SK-N-SH (cell line): ENCODE results near the gene NIF3L1. TPM values are rescaled to one million over a fixed set of nuclear protein-coding genes. Genes with fewer than 3 reads are reported as not detected.

Source experiments
- CTCF ChIA-PET: fragments of 300-600, 350-600 bp; formaldehyde crosslinking; extraction: SDS; loops from one replicate; lab custom pipeline; 2021; lab: Yijun Ruan, JAX
- POLR2A ChIA-PET: fragments of 350-600 bp; sonication (Branson Sonifier 250); formaldehyde crosslinking; extraction: SDS; loops from one replicate; lab custom pipeline; 2020; ENCODE audit warnings: antibody characterized with exemption, inconsistent platforms; lab: Yijun Ruan, JAX
- DNase-seq: peaks from one replicate; pipeline ENCODE4 v3.0.0; 2012
- H2AFZ ChIP-seq: fragments of 200-600 bp; sonication (generic); 2 replicates; pipeline ENCODE4 v1.8.1; 2016; ENCODE audit warnings: antibody characterized with exemption, mild to moderate bottlenecking, low read depth
- H3F3A ChIP-seq: fragments of 200-600 bp; sonication (generic); replicated peaks from 2 replicates; pipeline ENCODE3; 2016; ENCODE audit warnings: antibody characterized with exemption, mild to moderate bottlenecking; ENCODE audit not compliant: insufficient read depth
- H3K27ac ChIP-seq, 2 experiments: fragments of 200-500 bp in 1 of 2; fragments of 200-600 bp in 1 of 2; sonication (Bioruptor generic) in 1 of 2; sonication (generic), shearing (Covaris generic) in 1 of 2; 2 replicates each; pipeline versions ENCODE4 v1.5.1 to v1.6.1; 2014 to 2016; ENCODE audit warnings: low read depth in 2 of 2, inconsistent platforms in 1 of 2, low read length in 1 of 2, mild to moderate bottlenecking in 1 of 2, mixed read lengths in 1 of 2
- H3K27me3 ChIP-seq: fragments of 200-600 bp; sonication (generic), shearing (Covaris generic); 2 replicates; pipeline ENCODE4 v1.6.1; 2016; ENCODE audit warnings: mixed run types; ENCODE audit not compliant: insufficient read depth
- H3K36me3 ChIP-seq, 2 experiments: fragments of 200-500 bp in 1 of 2; fragments of 200-600 bp in 1 of 2; sonication (Bioruptor generic) in 1 of 2; sonication (generic) in 1 of 2; replicated peaks in 1 of 2; 2 replicates each; pipeline versions ENCODE3 to v1.5.1; 2014 to 2016; ENCODE audit warnings: low read length in 1 of 2, mild to moderate bottlenecking in 1 of 2; ENCODE audit not compliant: insufficient read depth in 2 of 2, control insufficient read depth in 1 of 2
- H3K4me1 ChIP-seq, 2 experiments: fragments of 200-500 bp in 1 of 2; fragments of 200-600 bp in 1 of 2; sonication (Bioruptor generic) in 1 of 2; sonication (generic), shearing (Covaris generic) in 1 of 2; 2 replicates each; pipeline versions ENCODE4 v1.5.1 to v1.6.1; 2014 to 2016; ENCODE audit warnings: low read depth in 1 of 2, low read length in 1 of 2, mixed run types in 1 of 2; ENCODE audit not compliant: insufficient read depth in 2 of 2, control insufficient read depth in 1 of 2
- H3K4me2 ChIP-seq: fragments of 200-600 bp; sonication (generic), shearing (Covaris generic); 2 replicates; pipeline ENCODE4 v1.6.1; 2017; ENCODE audit warnings: mixed run types
- H3K4me3 ChIP-seq, 2 experiments: fragments of 200-500 bp in 1 of 2; fragments of 200-600 bp in 1 of 2; sonication (Bioruptor generic) in 1 of 2; sonication (generic), shearing (Covaris generic) in 1 of 2; 2 replicates each; pipeline versions ENCODE4 v1.5.1 to v1.8.1; 2014 to 2016; ENCODE audit warnings: low read depth in 2 of 2, inconsistent platforms in 1 of 2, low read length in 1 of 2, mild to moderate bottlenecking in 1 of 2, mixed read lengths in 1 of 2, moderate library complexity in 1 of 2
- H3K79me2 ChIP-seq: fragments of 200-600 bp; sonication (generic); 2 replicates; pipeline ENCODE4 v1.8.1; 2017; ENCODE audit warnings: mild to moderate bottlenecking; ENCODE audit not compliant: insufficient read depth
- H3K9ac ChIP-seq: fragments of 200-600 bp; sonication (generic); 2 replicates; pipeline ENCODE4 v1.6.1; 2017; ENCODE audit warnings: mixed run types
- H3K9me2 ChIP-seq: fragments of 200-600 bp; sonication (generic); 2 replicates; pipeline ENCODE4 v1.6.1; 2017; ENCODE audit warnings: mixed run types
- H3K9me3 ChIP-seq: fragments of 200-600 bp; sonication (generic); 2 replicates; pipeline ENCODE4 v1.6.1; 2017; ENCODE audit warnings: mixed run types, mild to moderate bottlenecking, moderate library complexity
- H4K20me1 ChIP-seq: fragments of 200-600 bp; sonication (generic); 2 replicates; pipeline ENCODE4 v1.6.1; 2017; ENCODE audit warnings: mild to moderate bottlenecking, mixed run types; ENCODE audit not compliant: insufficient read depth
- EZH2phosphoT487 ChIP-seq: fragments of 200-600 bp; sonication (generic); IDR thresholded peaks from 2 replicates; pipeline ENCODE4 v1.6.1; 2017; ENCODE audit warnings: low read depth, mixed run types, mild to moderate bottlenecking, antibody characterized with exemption, moderate library complexity, borderline replicate concordance
- FOXJ3 ChIP-seq: sonication (generic); formaldehyde crosslinking; IDR thresholded peaks from 2 replicates; pipeline ENCODE4 v1.5.1; 2020; ENCODE audit warnings: mild to moderate bottlenecking, missing genetic modification reagents
- FOXM1 ChIP-seq: IDR thresholded peaks from 2 replicates; pipeline ENCODE4 v1.4.0; 2012; ENCODE audit warnings: low read depth, mild to moderate bottlenecking
- GABPA ChIP-seq: IDR thresholded peaks from 2 replicates; pipeline ENCODE4 v1.4.0; 2012; ENCODE audit warnings: low read depth, mild to moderate bottlenecking
- GATA2 ChIP-seq: sonication (generic); formaldehyde crosslinking; IDR thresholded peaks from 2 replicates; pipeline ENCODE4 v1.5.0; 2020; ENCODE audit warnings: mild to moderate bottlenecking, missing genetic modification reagents
- NRF1 ChIP-seq: IDR thresholded peaks from 2 replicates; pipeline ENCODE4 v1.6.1; 2012; ENCODE audit warnings: low read depth, mild to moderate bottlenecking, low read length
- POLR2AphosphoS5 ChIP-seq: IDR thresholded peaks from 2 replicates; pipeline ENCODE4 v1.6.1; 2012; ENCODE audit warnings: low read depth, low read length
- RAD21 ChIP-seq: IDR thresholded peaks from 2 replicates; pipeline ENCODE4 v1.6.1; 2012; ENCODE audit warnings: mild to moderate bottlenecking, low read length
- TCF12 ChIP-seq: IDR thresholded peaks from 2 replicates; pipeline ENCODE4 v1.4.0; 2012
- WGBS: methylation state at CpG from one replicate; pipeline ENCODE4 v1.1.6; 2017; ENCODE audit warnings: low lambda C conversion rate; 5-methylcytosine and 5-hydroxymethylcytosine counted together
- polyA plus RNA-seq, 3 experiments: library from polyadenylated mRNA; depleted of rRNA; stranded (reverse); fragments of >200 nt; gene quantifications; 2 replicates each; pipeline ENCODE4 v1.2.3, GENCODE V29; 2012
- TF ChIP-seq, protein P1 (sequence below): IDR thresholded peaks from 2 replicates; pipeline ENCODE4 v1.6.1; 2012; ENCODE audit warnings: mild to moderate bottlenecking, low read depth, low read length, moderate library complexity

NIF3L1 gene
- polyA plus RNA-seq, 1 of the 3 experiments (the other 2 are of a cell fraction), result 52.4 TPM

GRCh38 chr2:200847939-200848338, 41.2 kb upstream of the NIF3L1 start:
- Histone ChIP-seq H2AFZ (no peak overlapping the region), H3K4me3 (no peak overlapping the region), H3K9ac (no peak overlapping the region), H3K36me3 (peaks cover 19 to 20% of the 10 kb centered on the region in 2 experiments), H3K4me2 (no peak overlapping the region), H4K20me1 (no peaks in the 10 kb centered on the region; the same call in 1 of the 2 replicates), H3K27me3 (no peaks in the 10 kb centered on the region), H3K27ac (no peak overlapping the region), H3F3A (peaks cover 36% of the 10 kb centered on the region), H3K9me3 (no peaks in the 10 kb centered on the region), H3K79me2 (no peaks in the 10 kb centered on the region), H3K4me1 (no peaks in the 10 kb centered on the region), H3K9me2 (no peaks in the 10 kb centered on the region)
- WGBS, result 81% methylated on average over 4 of the region's 4 CpGs
- no peak for DNase-seq
- ChIA-PET POLR2A (no interaction called here), CTCF (no interaction called here)
- TF ChIP-seq RAD21, result no peak
- TF ChIP-seq FOXM1, result no peak

DNA sequence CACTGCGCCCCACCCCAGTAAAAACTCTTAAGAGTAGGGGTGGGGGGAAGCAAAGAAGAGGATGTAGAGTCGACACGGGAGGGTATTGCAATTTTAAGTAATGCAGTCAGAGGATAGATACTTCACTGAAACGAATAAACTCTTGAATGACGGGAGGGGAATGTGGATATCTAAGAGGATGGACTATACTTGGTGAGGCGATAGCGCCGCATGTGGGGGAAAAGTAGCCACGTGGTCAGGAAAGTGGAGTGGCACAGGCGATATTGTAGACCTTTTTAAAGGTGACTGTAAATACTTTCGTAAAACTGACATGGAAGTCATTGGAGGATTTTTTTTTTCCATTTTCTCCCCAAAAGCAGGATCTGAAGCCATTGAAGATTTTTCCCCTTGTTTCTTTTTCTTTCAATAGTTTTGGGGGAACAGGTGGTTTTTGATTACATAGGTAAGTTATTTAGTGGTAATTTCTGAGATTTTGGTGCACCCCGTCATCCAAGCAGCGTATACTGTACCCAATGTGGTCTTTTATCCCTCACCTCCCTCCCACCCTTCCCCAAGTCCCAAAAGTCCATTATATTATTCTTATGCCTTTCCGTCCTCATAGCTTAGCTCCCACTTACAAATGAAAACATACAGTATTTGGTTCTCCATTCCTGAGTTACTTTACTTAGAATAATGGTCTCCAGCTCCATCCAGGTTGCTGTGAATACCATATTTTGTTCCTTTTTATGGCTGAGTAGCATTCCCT, 38.5 kb upstream of the NIF3L1 start:
- Histone ChIP-seq H2AFZ (no peak overlapping the region), H3K4me3 (no peak overlapping the region), H4K20me1 (peaks cover 10% of the 10 kb centered on the region; the same call in 1 of the 2 replicates), H3K9ac (no peak overlapping the region), H3K27ac (no peak overlapping the region), H3K4me1 (no peaks in the 10 kb centered on the region), H3K27me3 (no peaks in the 10 kb centered on the region), H3K9me2 (no peaks in the 10 kb centered on the region), H3F3A (peaks cover 59% of the 10 kb centered on the region), H3K4me2 (no peak overlapping the region), H3K36me3 (peaks cover 40 to 46% of the 10 kb centered on the region in 2 experiments), H3K9me3 (no peaks in the 10 kb centered on the region), H3K79me2 (peaks cover 12% of the 10 kb centered on the region; the same call in 1 of the 2 replicates)
- no peak for DNase-seq
- 94% methylated on average over 14 of the region's 14 CpGs for WGBS
- TF ChIP-seq FOXJ3 (CRISPR knock-in tag), result no peak
- TF ChIP-seq, protein P1, sequence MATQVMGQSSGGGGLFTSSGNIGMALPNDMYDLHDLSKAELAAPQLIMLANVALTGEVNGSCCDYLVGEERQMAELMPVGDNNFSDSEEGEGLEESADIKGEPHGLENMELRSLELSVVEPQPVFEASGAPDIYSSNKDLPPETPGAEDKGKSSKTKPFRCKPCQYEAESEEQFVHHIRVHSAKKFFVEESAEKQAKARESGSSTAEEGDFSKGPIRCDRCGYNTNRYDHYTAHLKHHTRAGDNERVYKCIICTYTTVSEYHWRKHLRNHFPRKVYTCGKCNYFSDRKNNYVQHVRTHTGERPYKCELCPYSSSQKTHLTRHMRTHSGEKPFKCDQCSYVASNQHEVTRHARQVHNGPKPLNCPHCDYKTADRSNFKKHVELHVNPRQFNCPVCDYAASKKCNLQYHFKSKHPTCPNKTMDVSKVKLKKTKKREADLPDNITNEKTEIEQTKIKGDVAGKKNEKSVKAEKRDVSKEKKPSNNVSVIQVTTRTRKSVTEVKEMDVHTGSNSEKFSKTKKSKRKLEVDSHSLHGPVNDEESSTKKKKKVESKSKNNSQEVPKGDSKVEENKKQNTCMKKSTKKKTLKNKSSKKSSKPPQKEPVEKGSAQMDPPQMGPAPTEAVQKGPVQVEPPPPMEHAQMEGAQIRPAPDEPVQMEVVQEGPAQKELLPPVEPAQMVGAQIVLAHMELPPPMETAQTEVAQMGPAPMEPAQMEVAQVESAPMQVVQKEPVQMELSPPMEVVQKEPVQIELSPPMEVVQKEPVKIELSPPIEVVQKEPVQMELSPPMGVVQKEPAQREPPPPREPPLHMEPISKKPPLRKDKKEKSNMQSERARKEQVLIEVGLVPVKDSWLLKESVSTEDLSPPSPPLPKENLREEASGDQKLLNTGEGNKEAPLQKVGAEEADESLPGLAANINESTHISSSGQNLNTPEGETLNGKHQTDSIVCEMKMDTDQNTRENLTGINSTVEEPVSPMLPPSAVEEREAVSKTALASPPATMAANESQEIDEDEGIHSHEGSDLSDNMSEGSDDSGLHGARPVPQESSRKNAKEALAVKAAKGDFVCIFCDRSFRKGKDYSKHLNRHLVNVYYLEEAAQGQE, result no peak
- TF ChIP-seq POLR2AphosphoS5, result peak; percentile 26; the same call in 1 of the 2 replicates
- TF ChIP-seq GATA2 (CRISPR knock-in tag), result no peak
- no peak for TF ChIP-seq GABPA
- no peak for TF ChIP-seq EZH2phosphoT487
- no peak for TF ChIP-seq TCF12
- no peak for TF ChIP-seq NRF1
- ChIA-PET CTCF (interaction anchor here (1.2 kb wide), 1 partner anchor 9 kb away, joined by 4 read pairs; no protein-coding TSS in a partner anchor), POLR2A (interaction anchor here (0.7 kb wide), 1 partner anchor 182 kb away, joined by 5 read pairs; no protein-coding TSS in a partner anchor)
